HUES48 (cell line): Measurements from ENCODE around the gene ZDHHC6.
"Not testable (repeated sequence)": the region's sequence is repeated elsewhere in the genome, so short reads cannot be mapped to it uniquely, and the experiment has no call there.

Experiments used
- H3K27ac ChIP-seq: one replicate; pipeline ENCODE4 v1.7.0; 2013; ENCODE audit warnings: low read depth, low read length, inconsistent platforms
- H3K27me3 ChIP-seq: 2 replicates; pipeline ENCODE4 v1.6.1; 2013; ENCODE audit warnings: mild to moderate bottlenecking, low read length; ENCODE audit not compliant: control insufficient read depth, insufficient read depth
- H3K36me3 ChIP-seq: 2 replicates; pipeline ENCODE4 v1.6.1; 2013; ENCODE audit warnings: low read length; ENCODE audit not compliant: control insufficient read depth, insufficient read depth
- H3K4me1 ChIP-seq: 2 replicates; pipeline ENCODE4 v1.6.1; 2013; ENCODE audit warnings: mild to moderate bottlenecking, low read length; ENCODE audit not compliant: control insufficient read depth, insufficient read depth
- H3K4me3 ChIP-seq: 2 replicates; pipeline ENCODE4 v1.5.1; 2013; ENCODE audit warnings: mild to moderate bottlenecking, low read depth, low read length
- H3K9ac ChIP-seq: 2 replicates; pipeline ENCODE4 v1.6.1; 2013; ENCODE audit warnings: mild to moderate bottlenecking, low read depth, low read length, moderate library complexity
- H3K9me3 ChIP-seq: 2 replicates; pipeline ENCODE4 v1.6.1; 2013; ENCODE audit warnings: low read length; ENCODE audit not compliant: control insufficient read depth, insufficient read depth

The ZDHHC6 gene

DNA sequence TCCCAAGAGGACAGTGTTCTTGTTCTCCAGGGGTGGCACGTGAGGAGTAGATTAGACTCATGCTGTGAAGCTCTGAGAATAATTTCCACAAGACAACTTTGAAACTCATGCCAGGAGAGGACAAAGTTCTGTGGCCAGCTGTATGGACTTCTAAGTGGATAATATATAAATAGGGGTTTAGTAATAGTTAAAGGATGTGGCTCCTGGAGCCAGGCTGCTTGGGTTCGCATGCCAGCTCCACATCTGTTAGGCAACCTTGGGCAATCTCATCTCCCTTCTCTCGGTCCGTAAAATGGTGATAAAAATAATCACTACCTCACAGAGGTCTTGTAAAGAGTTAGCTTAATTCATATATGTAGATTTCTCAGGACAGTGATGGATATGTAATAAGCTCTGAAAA, 37.0 kb downstream of the ZDHHC6 start:
- Histone ChIP-seq H3K4me3 (no peak overlapping the region), H3K9me3 (no peaks in the 10 kb centered on the region), H3K36me3 (no peaks in the 10 kb centered on the region), H3K4me1 (no peaks in the 10 kb centered on the region), H3K9ac (no peak overlapping the region), H3K27ac (no peak overlapping the region), H3K27me3 (no peaks in the 10 kb centered on the region)

DNA sequence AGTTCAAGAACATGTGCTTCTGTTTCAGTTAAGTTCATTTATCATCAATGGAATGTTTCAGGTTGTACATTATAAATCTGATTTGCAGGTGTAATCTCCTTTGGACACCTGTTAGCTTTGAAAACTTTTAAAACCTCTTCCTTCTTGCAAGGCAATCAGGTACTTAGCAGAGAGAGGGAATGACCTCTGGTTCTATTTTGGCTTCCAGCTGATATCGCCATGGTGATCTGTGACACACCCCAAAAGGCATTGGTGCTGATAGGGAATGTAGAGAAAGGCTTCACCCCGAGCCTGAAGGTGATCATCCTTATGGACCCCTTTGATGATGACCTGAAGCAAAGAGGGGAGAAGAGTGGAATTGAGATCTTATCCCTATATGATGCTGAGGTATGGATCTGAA, 37.4 kb downstream of the ZDHHC6 start:
- H3K4me1 ChIP-seq = no peaks in the 10 kb centered on the region
- H3K36me3 ChIP-seq = no peaks in the 10 kb centered on the region
- no peaks in the 10 kb centered on the region for H3K27me3 ChIP-seq
- no peak overlapping the region for H3K9ac ChIP-seq
- H3K27ac ChIP-seq = no peak overlapping the region
- no peaks in the 10 kb centered on the region for H3K9me3 ChIP-seq
- no peak overlapping the region for H3K4me3 ChIP-seq

DNA sequence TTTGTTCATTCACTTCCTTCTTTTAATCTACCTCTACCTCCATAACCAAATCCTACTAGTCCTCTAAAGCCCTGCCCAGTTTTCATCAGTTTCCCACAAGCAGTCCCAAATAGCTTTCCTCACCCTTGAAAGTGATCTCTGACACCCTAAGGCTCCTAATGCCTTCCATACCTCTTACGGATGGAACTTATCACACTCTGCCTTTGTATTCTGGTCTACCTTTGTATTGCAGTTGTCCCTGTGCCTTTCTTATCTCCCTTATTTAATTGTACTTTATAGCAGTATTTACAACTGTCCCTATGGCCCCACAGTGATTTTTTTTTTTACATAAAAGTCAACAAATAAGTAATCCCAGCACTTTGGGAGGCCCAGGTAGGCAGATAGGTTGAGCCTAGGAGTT, 39.0 kb downstream of the ZDHHC6 start:
- Histone ChIP-seq H3K36me3 (no peaks in the 10 kb centered on the region), H3K9me3 (no peaks in the 10 kb centered on the region), H3K9ac (no peak overlapping the region), H3K4me1 (no peaks in the 10 kb centered on the region), H3K4me3 (no peak overlapping the region), H3K27me3 (no peaks in the 10 kb centered on the region), H3K27ac (no peak overlapping the region)

DNA sequence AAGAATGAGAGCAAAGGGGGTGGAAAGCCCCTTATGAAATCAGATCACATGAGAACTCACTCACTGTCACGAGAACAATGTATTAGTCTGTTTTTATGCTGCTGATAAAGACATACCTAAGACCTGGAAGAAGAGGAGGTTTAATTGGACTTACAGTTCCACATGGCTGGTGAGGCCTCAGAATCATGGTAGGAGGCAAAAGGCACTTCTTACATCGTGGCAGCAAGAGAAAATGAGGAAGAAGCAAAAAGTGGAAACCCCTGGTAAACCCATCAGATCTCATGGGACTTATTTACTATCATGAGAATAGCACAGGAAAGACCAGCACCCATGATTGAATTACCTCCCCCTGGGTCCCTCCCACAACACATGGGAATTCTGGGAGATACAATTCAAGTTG, 39.9 kb downstream of the ZDHHC6 start:
- not testable (repeated sequence) for H3K4me3 ChIP-seq, H3K36me3 ChIP-seq, H3K9ac ChIP-seq, H3K4me1 ChIP-seq, H3K27me3 ChIP-seq, H3K27ac ChIP-seq, H3K9me3 ChIP-seq

- Histone ChIP-seq H3K4me3 (no peak overlapping the region), H3K27ac (no peak overlapping the region), H3K27me3 (no peaks in the 10 kb centered on the region), H3K9ac (no peak overlapping the region), H3K36me3 (no peaks in the 10 kb centered on the region), H3K4me1 (no peaks in the 10 kb centered on the region), H3K9me3 (no peaks in the 10 kb centered on the region)
These were observed 42.1 kb downstream of the ZDHHC6 start for GRCh38 chr10:112404617-112405016.

DNA sequence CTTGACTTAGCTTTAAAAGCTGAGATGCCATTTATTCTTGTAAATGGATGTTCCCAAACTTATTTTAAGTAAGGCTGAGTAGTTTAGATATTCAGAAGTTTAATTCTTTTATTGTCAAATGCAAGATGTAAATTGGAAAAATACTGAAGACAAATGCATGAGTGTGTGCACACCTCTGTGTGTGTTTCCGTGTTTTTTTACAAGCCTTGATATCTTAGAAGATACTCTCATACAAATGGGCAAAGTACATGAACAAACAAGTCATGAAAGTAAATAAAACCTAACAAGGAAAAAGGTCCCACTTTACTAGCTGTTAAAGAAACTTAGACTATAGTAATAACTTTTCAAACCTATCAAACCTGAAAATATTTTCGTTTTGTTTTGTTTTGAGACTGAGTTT, 43.8 kb downstream of the ZDHHC6 start:
- Histone ChIP-seq H3K27ac (no peak overlapping the region), H3K4me1 (no peaks in the 10 kb centered on the region), H3K36me3 (no peaks in the 10 kb centered on the region), H3K9me3 (no peaks in the 10 kb centered on the region), H3K27me3 (no peaks in the 10 kb centered on the region), H3K4me3 (no peak overlapping the region), H3K9ac (no peak overlapping the region)

GRCh38 chr10:112397592-112397991, 49.1 kb downstream of the ZDHHC6 start:
- H3K4me3 ChIP-seq = no peak overlapping the region
- no peaks in the 10 kb centered on the region for H3K4me1 ChIP-seq
- H3K9me3 ChIP-seq = no peaks in the 10 kb centered on the region
- H3K36me3 ChIP-seq = no peaks in the 10 kb centered on the region
- H3K27me3 ChIP-seq = no peaks in the 10 kb centered on the region
- H3K9ac ChIP-seq = no peak overlapping the region
- no peak overlapping the region for H3K27ac ChIP-seq

- Histone ChIP-seq H3K27ac (no peak overlapping the region), H3K9ac (no peak overlapping the region), H3K4me1 (no peaks in the 10 kb centered on the region), H3K9me3 (no peaks in the 10 kb centered on the region), H3K4me3 (no peak overlapping the region), H3K36me3 (no peaks in the 10 kb centered on the region), H3K27me3 (no peaks in the 10 kb centered on the region)
These were observed 50.7 kb downstream of the ZDHHC6 start for GRCh38 chr10:112395809-112396530.

DNA sequence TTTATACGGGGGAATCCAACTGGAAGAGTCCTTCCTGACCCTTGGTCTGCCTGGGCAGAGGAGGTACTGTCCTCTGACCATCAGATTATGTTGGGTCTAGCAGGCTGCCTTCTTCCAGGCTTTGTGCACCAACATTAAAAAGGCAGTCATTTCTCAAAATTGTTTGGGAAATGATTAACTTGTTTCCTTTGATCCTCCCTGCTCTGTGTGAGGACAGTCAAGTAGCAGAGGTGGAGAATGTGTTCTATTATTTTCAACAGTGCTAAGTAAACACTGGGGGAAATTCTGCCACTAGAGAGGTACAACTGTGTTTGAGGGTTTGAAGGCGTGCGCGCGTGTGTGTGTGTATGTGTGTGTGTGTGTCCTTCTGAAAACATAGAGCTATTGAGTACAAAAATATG, 52.2 kb downstream of the ZDHHC6 start:
- H3K36me3 ChIP-seq = no peaks in the 10 kb centered on the region
- H3K9me3 ChIP-seq = no peaks in the 10 kb centered on the region
- no peak overlapping the region for H3K27ac ChIP-seq
- no peak overlapping the region for H3K4me3 ChIP-seq
- H3K27me3 ChIP-seq = no peaks in the 10 kb centered on the region
- H3K4me1 ChIP-seq = no peaks in the 10 kb centered on the region
- H3K9ac ChIP-seq = no peak overlapping the region

GRCh38 chr10:112393827-112394226, 52.9 kb downstream of the ZDHHC6 start:
- H3K4me3 ChIP-seq = no peak overlapping the region
- no peak overlapping the region for H3K9ac ChIP-seq
- no peak overlapping the region for H3K27ac ChIP-seq
- no peaks in the 10 kb centered on the region for H3K4me1 ChIP-seq
- no peaks in the 10 kb centered on the region for H3K36me3 ChIP-seq
- no peaks in the 10 kb centered on the region for H3K27me3 ChIP-seq
- H3K9me3 ChIP-seq = no peaks in the 10 kb centered on the region

- Histone ChIP-seq H3K27me3 (no peaks in the 10 kb centered on the region), H3K36me3 (no peaks in the 10 kb centered on the region), H3K9me3 (no peaks in the 10 kb centered on the region), H3K27ac (no peak overlapping the region), H3K9ac (no peak overlapping the region), H3K4me1 (no peaks in the 10 kb centered on the region), H3K4me3 (no peak overlapping the region)
These were observed 53.4 kb downstream of the ZDHHC6 start for GRCh38 chr10:112393341-112393740.
